Adrenal gland (tissue), 5 donors: ENCODE measurements around the gene PLEKHD1.

ENCODE experiments used
- POLR2A ChIP-seq, 2 donors: fragments of 450-650 bp; IDR thresholded peaks; one replicate each; pipeline ENCODE4 v1.6.1; 2017; ENCODE audit warnings: antibody characterized with exemption in 2 of 2, mild to moderate bottlenecking in 2 of 2, moderate library complexity in 1 of 2
- TF ChIP-seq, protein P1 (sequence below), 6 experiments: fragments of 450-650 bp in 4 of 6; fragments of 200-600 bp in 2 of 6; sonication (generic) in 1 of 6; IDR thresholded peaks; 1 replicate in 5 of 6; 2 replicates in 1 of 6; pipeline versions ENCODE4 v1.5.1 to v1.8.0; 2016 to 2021; ENCODE audit warnings: antibody characterized with exemption in 6 of 6, mild to moderate bottlenecking in 2 of 6, moderate library complexity in 1 of 6
- donor health status: DM: no; HTN: no; CAD: no.

DNA sequence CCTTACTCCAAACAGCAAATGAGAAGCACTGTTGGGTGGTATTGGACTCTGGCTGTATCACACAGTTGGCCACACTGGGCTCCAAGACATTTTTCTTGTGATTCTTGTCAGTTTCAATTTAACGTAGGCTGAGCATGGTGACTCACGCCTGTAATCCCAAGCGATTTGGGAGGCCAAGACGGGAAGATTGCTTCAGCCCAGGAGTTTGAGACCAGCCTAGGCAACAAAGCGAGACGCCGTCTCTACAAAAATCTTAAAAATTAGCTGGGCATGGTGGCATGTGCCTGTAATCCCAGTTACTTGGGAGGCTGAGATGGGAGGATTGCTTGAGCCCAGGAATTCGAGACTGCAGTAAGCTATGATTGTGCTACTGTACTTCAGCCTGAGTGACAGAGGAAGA is 35.3 kb upstream of the PLEKHD1 start:
- no peak for TF ChIP-seq POLR2A (IDR thresholded peaks at IDR 0.05)
- TF ChIP-seq, protein P1, sequence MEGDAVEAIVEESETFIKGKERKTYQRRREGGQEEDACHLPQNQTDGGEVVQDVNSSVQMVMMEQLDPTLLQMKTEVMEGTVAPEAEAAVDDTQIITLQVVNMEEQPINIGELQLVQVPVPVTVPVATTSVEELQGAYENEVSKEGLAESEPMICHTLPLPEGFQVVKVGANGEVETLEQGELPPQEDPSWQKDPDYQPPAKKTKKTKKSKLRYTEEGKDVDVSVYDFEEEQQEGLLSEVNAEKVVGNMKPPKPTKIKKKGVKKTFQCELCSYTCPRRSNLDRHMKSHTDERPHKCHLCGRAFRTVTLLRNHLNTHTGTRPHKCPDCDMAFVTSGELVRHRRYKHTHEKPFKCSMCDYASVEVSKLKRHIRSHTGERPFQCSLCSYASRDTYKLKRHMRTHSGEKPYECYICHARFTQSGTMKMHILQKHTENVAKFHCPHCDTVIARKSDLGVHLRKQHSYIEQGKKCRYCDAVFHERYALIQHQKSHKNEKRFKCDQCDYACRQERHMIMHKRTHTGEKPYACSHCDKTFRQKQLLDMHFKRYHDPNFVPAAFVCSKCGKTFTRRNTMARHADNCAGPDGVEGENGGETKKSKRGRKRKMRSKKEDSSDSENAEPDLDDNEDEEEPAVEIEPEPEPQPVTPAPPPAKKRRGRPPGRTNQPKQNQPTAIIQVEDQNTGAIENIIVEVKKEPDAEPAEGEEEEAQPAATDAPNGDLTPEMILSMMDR (IDR thresholded peaks at IDR 0.05) = no peak
